ENCODE results near the gene HECTD1. TPM values are rescaled to one million over a fixed set of nuclear protein-coding genes. Genes with fewer than 3 reads are reported as not detected.

HECTD1 gene
- total RNA-seq (2022; extraction: Qiagen RNA extraction), result 64.8 to 77.8 TPM (median 67.7 TPM) in 5 replicates

GRCh38 chr14:31207755-31208545 is at the start of gene HECTD1:
Gene HECTD1 (minus strand): TSS chr14:31207793. CDS start chr14:31205936, 1,857 bp downstream.

Other genes starting within 250 kb of the HECTD1 start
- 8.3 to 11.3 TPM (median 9.3 TPM) in 5 replicates for gene AP4S1, start 182.1 kb downstream of the HECTD1 start, total RNA-seq (2022; extraction: Qiagen RNA extraction)
- gene STRN3, start 181.4 kb downstream of the HECTD1 start, total RNA-seq (2022; extraction: Qiagen RNA extraction), result 14.9 to 19.0 TPM (median 17.8 TPM) in 5 replicates
- gene HEATR5A, start 212.8 kb upstream of the HECTD1 start, total RNA-seq (2022; extraction: Qiagen RNA extraction), result 13.3 to 18.2 TPM (median 16.1 TPM) in 5 replicates
- 14.7 to 18.3 TPM (median 16.1 TPM) in 5 replicates for gene DTD2, start 249.7 kb upstream of the HECTD1 start, total RNA-seq (2022; extraction: Qiagen RNA extraction)